Type B pancreatic cell (in vitro differentiated cells): ENCODE measurements around the gene OAT. TPM values are rescaled to one million over a fixed set of nuclear protein-coding genes. Genes with fewer than 3 reads are reported as not detected.
A peak's percentile ranks its signal among the peaks of the same experiment; 100 is the strongest.

Source experiments
- DNase-seq: peaks from one replicate; pipeline ENCODE4 v3.0.0; 2021; ENCODE audit warnings: mixed read lengths; ENCODE audit not compliant: unreplicated experiment; ENCODE audit errors: extremely low spot score
- H3K27ac Mint-ChIP-seq: 2 replicates; pipeline ENCODE4 v1.8.0; 2021; ENCODE audit warnings: mild to moderate bottlenecking, mixed read lengths
- H3K27me3 Mint-ChIP-seq: 2 replicates; pipeline ENCODE4 v1.8.0; 2021; ENCODE audit warnings: mixed read lengths
- H3K36me3 Mint-ChIP-seq: 2 replicates; pipeline ENCODE4 v1.8.0; 2021; ENCODE audit warnings: mixed read lengths
- H3K4me1 Mint-ChIP-seq: one replicate; pipeline ENCODE4 v1.8.0; 2021; ENCODE audit warnings: mixed read lengths; ENCODE audit not compliant: unreplicated experiment
- H3K4me3 Mint-ChIP-seq: 2 replicates; pipeline ENCODE4 v1.8.0; 2021; ENCODE audit warnings: mild to moderate bottlenecking, mixed read lengths
- H3K9me3 Mint-ChIP-seq: 2 replicates; pipeline ENCODE4 v1.8.0; 2021; ENCODE audit warnings: mixed read lengths
- total RNA-seq: library from RNA; stranded (reverse); gene quantifications from 2 replicates; pipeline ENCODE4 v1.2.1, GENCODE V29; 2021; ENCODE audit warnings: low replicate concordance
- TF ChIP-seq, protein P1 (sequence below): fragments of 200-600 bp; sonication (generic); conservative IDR thresholded peaks from 2 replicates; pipeline ENCODE4 v1.5.0; 2021; ENCODE audit warnings: antibody characterized with exemption, mild to moderate bottlenecking

The OAT gene
- total RNA-seq, 1 donor from 2014 or later = 83.4 TPM

DNA sequence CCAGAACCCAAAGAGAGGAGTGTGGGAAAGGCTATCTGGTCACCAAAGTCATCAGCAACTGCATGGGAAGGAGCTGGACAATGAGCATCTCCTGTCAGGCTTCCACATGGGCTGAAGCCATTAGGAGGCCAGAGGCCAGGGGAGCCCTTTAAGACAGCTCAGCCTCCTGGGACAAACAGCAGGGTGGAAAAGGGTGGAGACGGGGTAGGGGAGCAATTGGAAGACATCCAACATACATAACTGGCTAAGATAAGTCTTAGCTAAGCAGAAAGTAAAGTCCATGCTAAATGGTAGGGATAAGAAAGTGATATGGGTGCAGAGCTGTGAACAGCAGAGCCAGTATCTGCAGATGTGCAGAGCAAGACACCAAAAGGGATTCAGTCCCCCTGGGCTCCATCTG lies 1.5 kb upstream of the OAT start:
- no peaks in the 10 kb centered on the region for H3K36me3 Mint-ChIP-seq
- H3K27me3 Mint-ChIP-seq = peaks cover 27% of the 10 kb centered on the region
- peak overlapping the region; percentile 20 for H3K4me3 Mint-ChIP-seq
- DNase-seq = no peak
- no peaks in the 10 kb centered on the region for H3K9me3 Mint-ChIP-seq
- TF ChIP-seq, protein P1, sequence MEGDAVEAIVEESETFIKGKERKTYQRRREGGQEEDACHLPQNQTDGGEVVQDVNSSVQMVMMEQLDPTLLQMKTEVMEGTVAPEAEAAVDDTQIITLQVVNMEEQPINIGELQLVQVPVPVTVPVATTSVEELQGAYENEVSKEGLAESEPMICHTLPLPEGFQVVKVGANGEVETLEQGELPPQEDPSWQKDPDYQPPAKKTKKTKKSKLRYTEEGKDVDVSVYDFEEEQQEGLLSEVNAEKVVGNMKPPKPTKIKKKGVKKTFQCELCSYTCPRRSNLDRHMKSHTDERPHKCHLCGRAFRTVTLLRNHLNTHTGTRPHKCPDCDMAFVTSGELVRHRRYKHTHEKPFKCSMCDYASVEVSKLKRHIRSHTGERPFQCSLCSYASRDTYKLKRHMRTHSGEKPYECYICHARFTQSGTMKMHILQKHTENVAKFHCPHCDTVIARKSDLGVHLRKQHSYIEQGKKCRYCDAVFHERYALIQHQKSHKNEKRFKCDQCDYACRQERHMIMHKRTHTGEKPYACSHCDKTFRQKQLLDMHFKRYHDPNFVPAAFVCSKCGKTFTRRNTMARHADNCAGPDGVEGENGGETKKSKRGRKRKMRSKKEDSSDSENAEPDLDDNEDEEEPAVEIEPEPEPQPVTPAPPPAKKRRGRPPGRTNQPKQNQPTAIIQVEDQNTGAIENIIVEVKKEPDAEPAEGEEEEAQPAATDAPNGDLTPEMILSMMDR = no peak
- peaks cover 15% of the 10 kb centered on the region for H3K4me1 Mint-ChIP-seq
- H3K27ac Mint-ChIP-seq = no peak overlapping the region

DNA sequence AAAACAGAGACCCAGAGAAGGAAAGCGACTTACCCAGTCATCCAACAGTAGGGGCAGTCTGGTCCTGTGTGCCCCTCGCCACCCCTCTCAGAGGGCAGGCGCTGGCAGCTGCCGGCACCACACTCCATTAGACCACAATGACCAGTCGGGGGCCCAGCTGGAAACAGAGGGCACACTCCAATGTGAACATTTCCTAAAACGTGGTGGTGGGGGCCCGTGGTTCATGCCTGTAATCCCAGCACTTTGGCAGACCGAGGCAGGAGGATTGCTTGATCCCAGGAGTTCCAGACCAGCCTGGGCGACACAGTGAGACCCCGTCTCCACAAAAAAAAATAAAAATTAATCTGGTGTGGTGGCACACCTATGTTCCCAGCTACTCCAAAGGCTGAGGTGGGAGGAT lies 912 bp upstream of the OAT start:
- H3K36me3 Mint-ChIP-seq = no peaks in the 10 kb centered on the region
- TF ChIP-seq, protein P1 = no peak
- DNase-seq = no peak
- H3K4me1 Mint-ChIP-seq = peaks cover 15% of the 10 kb centered on the region
- peaks cover 27% of the 10 kb centered on the region for H3K27me3 Mint-ChIP-seq
- peak overlapping the region; percentile 88 for H3K4me3 Mint-ChIP-seq
- H3K27ac Mint-ChIP-seq = no peak overlapping the region
- no peaks in the 10 kb centered on the region for H3K9me3 Mint-ChIP-seq

DNA sequence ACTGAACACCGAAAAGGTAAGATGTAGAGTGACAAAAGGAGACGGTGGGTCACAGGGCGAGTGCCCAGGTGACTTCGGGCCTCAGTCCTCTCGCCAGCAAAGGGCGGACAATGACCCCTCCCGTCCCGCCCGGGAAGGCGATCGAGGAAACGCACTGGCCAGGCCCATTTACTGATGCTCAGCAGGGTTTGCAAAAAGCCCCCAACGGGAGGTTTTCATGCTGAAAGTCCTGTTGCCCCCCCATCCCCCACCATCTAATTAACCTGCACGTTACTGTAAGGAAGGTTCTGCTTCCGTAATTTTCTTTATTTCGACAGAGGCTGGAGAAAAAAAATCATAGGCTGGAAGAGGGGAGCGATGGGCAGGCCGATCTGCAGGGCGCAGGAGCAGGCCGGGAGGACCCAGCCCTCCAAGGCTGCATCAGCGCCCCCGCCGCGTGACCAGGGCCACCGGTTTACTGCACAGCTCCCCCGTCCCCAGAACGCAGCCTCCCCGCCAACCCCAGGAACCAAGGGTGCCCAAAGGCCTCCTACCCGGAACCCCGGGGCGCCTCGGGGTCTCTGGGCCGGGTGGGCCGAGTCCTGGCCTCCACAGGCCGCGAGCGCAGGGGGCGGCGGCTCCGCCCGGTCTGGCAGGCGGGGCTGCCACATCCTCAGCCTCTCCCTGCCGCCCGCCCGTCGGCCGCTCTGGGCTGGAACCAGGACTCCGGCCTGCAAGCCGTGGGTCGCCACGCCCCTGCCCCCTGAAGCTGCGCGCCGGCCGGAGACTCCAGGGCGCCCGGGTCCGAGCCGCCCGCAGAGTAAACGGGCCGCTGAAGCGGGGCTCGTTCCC lies 613 bp downstream of the OAT start:
- Mint-ChIP-seq H3K4me1 (peaks cover 15% of the 10 kb centered on the region), H3K27ac (peak overlapping the region; percentile 78), H3K9me3 (no peaks in the 10 kb centered on the region), H3K27me3 (peaks cover 18% of the 10 kb centered on the region), H3K4me3 (peak overlapping the region; percentile 91), H3K36me3 (peaks cover 3% of the 10 kb centered on the region)
- peak; percentile 75 for DNase-seq
- TF ChIP-seq, protein P1 = peak; percentile 12

DNA sequence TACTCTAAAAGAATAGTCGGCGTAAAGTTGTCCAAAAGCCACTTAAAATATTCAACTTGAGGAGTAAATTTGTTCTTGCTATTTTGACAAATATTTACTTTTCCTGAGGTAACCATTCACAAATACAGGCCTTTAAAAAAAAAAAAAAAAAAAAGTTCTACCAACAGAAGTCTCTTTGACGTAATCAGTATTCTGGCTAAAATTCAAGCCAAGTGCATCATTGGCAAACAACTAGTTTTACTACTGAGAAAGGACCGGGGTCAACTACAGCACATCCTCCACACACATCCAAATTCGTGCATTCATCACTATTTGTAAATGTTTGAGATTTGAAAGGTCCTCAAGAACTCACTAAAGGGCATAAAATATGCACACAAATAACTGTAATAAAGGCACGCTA lies 2.0 kb downstream of the OAT start:
- Mint-ChIP-seq H3K27me3 (peaks cover 6% of the 10 kb centered on the region), H3K36me3 (peaks cover 7% of the 10 kb centered on the region), H3K9me3 (no peaks in the 10 kb centered on the region), H3K27ac (peak overlapping the region; percentile 80), H3K4me3 (peak overlapping the region; percentile 78), H3K4me1 (peaks cover 15% of the 10 kb centered on the region)
- DNase-seq = no peak
- TF ChIP-seq, protein P1 = no peak

DNA sequence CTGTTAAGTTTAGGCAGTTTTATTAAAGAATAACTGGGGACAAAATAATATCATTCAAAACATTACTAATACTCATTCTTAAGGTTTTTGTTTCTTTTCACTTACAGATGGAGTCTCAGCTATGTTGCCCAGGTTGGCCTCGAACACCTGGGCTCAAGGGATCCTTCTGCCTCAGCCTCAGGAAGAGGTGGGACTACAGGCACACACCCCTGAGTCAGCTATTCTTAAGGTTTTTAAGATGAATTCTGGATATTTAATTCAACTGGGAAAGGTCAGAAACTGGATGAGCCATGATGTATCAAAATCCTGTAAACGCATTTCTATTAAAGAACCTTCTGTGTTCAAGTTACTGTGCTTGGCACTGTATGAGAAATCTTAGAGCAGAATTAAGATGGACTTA lies 3.5 kb downstream of the OAT start:
- Mint-ChIP-seq H3K9me3 (no peaks in the 10 kb centered on the region), H3K36me3 (peaks cover 14% of the 10 kb centered on the region), H3K4me1 (peaks cover 15% of the 10 kb centered on the region), H3K4me3 (no peak overlapping the region), H3K27me3 (peaks cover 5% of the 10 kb centered on the region), H3K27ac (no peak overlapping the region)
- no peak for DNase-seq
- TF ChIP-seq, protein P1 = no peak
